ENCODE results near the gene CACHD1. TPM values are rescaled to one million over a fixed set of nuclear protein-coding genes. Genes with fewer than 3 reads are reported as not detected.
A peak's percentile ranks its signal among the peaks of the same experiment; 100 is the strongest.

Gene CACHD1
- total RNA-seq, 1 donor from 2014 or later = 12.1 TPM

DNA sequence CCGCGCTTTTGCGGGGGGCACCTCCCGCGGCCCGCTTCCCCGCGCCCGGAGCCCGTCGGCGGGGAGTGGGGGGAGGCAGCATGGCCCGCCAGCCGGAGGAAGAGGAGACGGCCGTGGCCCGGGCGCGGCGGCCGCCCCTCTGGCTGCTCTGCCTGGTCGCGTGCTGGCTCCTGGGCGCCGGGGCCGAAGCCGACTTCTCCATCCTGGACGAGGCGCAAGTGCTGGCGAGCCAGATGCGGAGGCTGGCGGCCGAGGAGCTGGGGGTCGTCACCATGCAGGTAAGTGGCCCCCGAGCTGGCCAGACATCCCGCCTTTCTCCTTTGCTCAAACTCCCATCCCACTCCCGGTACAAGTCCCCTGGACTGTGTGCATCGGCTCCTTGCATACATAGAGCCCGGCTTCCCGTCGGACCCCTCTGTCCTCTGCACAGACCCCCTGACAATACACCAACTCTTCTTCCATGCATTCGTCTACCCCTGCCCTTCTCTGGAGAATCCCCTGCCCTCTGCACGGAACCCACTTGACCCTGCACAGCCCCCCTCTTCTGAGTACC lies 812 bp downstream of the CACHD1 start:
- DNase-seq (ENCODE audit: low read depth) = no peak
- Histone ChIP-seq H3K27me3 (ENCODE audit: control insufficient read depth, insufficient read depth, low read length) (peaks cover 2% of the 10 kb centered on the region), H3K4me3 (ENCODE audit: low read depth, low read length) (peak overlapping the region; percentile 58), H3K36me3 (ENCODE audit: control insufficient read depth, insufficient read depth, low read length) (no peaks in the 10 kb centered on the region)
- TF ChIP-seq, protein P1, sequence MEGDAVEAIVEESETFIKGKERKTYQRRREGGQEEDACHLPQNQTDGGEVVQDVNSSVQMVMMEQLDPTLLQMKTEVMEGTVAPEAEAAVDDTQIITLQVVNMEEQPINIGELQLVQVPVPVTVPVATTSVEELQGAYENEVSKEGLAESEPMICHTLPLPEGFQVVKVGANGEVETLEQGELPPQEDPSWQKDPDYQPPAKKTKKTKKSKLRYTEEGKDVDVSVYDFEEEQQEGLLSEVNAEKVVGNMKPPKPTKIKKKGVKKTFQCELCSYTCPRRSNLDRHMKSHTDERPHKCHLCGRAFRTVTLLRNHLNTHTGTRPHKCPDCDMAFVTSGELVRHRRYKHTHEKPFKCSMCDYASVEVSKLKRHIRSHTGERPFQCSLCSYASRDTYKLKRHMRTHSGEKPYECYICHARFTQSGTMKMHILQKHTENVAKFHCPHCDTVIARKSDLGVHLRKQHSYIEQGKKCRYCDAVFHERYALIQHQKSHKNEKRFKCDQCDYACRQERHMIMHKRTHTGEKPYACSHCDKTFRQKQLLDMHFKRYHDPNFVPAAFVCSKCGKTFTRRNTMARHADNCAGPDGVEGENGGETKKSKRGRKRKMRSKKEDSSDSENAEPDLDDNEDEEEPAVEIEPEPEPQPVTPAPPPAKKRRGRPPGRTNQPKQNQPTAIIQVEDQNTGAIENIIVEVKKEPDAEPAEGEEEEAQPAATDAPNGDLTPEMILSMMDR (IDR thresholded peaks at IDR 0.05; ENCODE audit: insufficient read depth, low read length, poor library complexity, severe bottlenecking) = no peak

- TF ChIP-seq, protein P1 (IDR thresholded peaks at IDR 0.05; ENCODE audit: insufficient read depth, low read length, poor library complexity, severe bottlenecking) = no peak
- peaks cover 2% of the 10 kb centered on the region for H3K27me3 ChIP-seq (ENCODE audit: control insufficient read depth, insufficient read depth, low read length)
- H3K4me3 ChIP-seq (ENCODE audit: low read depth, low read length) = peak overlapping the region; percentile 58
- no peak for DNase-seq (ENCODE audit: low read depth)
- H3K36me3 ChIP-seq (ENCODE audit: control insufficient read depth, insufficient read depth, low read length) = no peaks in the 10 kb centered on the region
Observed at GRCh38 chr1:64471218-64472039, 1.5 kb downstream of the CACHD1 start.

DNA sequence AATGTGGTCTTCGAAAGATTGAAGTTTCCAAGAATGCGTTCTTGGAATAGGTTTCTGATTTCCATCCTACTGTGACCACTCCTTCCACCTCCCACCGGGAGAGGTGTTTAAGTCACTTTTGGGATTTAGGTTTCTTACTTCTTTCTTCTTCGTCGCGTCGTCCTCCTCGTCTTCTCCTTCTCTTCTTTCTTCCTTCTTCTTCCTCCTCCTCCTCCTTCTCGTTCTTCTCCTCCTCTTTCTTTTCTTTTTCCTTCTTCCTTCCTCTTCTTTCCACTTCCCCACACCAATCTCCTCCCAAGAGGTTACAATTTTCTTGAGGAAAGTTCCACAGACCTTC lies 2.1 kb downstream of the CACHD1 start:
- peak overlapping the region; percentile 58 for H3K4me3 ChIP-seq (ENCODE audit: low read depth, low read length)
- TF ChIP-seq, protein P1 (IDR thresholded peaks at IDR 0.05; ENCODE audit: insufficient read depth, low read length, poor library complexity, severe bottlenecking) = no peak
- peaks cover 2% of the 10 kb centered on the region for H3K27me3 ChIP-seq (ENCODE audit: control insufficient read depth, insufficient read depth, low read length)
- H3K36me3 ChIP-seq (ENCODE audit: control insufficient read depth, insufficient read depth, low read length) = no peaks in the 10 kb centered on the region
- DNase-seq (ENCODE audit: low read depth) = no peak

GRCh38 chr1:64472805-64473204 lies 2.9 kb downstream of the CACHD1 start:
- no peak overlapping the region for H3K4me3 ChIP-seq (ENCODE audit: low read depth, low read length)
- no peaks in the 10 kb centered on the region for H3K36me3 ChIP-seq (ENCODE audit: control insufficient read depth, insufficient read depth, low read length)
- peaks cover 2% of the 10 kb centered on the region for H3K27me3 ChIP-seq (ENCODE audit: control insufficient read depth, insufficient read depth, low read length)
- TF ChIP-seq, protein P1 (IDR thresholded peaks at IDR 0.05; ENCODE audit: insufficient read depth, low read length, poor library complexity, severe bottlenecking) = no peak
- DNase-seq (ENCODE audit: low read depth) = no peak

- TF ChIP-seq, protein P1 (IDR thresholded peaks at IDR 0.05; ENCODE audit: insufficient read depth, low read length, poor library complexity, severe bottlenecking) = no peak
- no peak for DNase-seq (ENCODE audit: low read depth)
- Histone ChIP-seq H3K4me3 (ENCODE audit: low read depth, low read length) (no peak overlapping the region), H3K36me3 (ENCODE audit: control insufficient read depth, insufficient read depth, low read length) (no peaks in the 10 kb centered on the region), H3K27me3 (ENCODE audit: control insufficient read depth, insufficient read depth, low read length) (peaks cover 2% of the 10 kb centered on the region)
Observed at GRCh38 chr1:64473367-64473766, 3.4 kb downstream of the CACHD1 start.

Measured in kidney epithelial cell (primary cell).